ENCODE data around the gene NQO1. TPM values are rescaled to one million over a fixed set of nuclear protein-coding genes. Genes with fewer than 3 reads are reported as not detected.

NQO1 gene
- total and polyA plus RNA-seq, 9 of the 15 experiments (the other 6 are each of a cell fraction or from before 2014, with no cell fraction given), result 96.7 to 198 (median 122) TPM

GRCh38 chr16:69672315-69672997 is 53.9 kb downstream of the NQO1 start (continued):
- no peak for TF ChIP-seq ELF1 (tag; IDR thresholded peaks at IDR 0.05)
- TF ChIP-seq ZNF324 (CRISPR knock-in tag; IDR thresholded peaks at IDR 0.05), result no peak
- no peak for TF ChIP-seq ZBTB40 (IDR thresholded peaks at IDR 0.05)
- TF ChIP-seq ZBTB40 (CRISPR knock-in tag; IDR thresholded peaks at IDR 0.05), result no peak
- TF ChIP-seq ZNF518B (CRISPR knock-in tag; IDR thresholded peaks at IDR 0.05), result no peak
- TF ChIP-seq ASH1L (IDR thresholded peaks at IDR 0.05; ENCODE audit: borderline replicate concordance, low read depth, partially characterized antibody), result no peak

Data from K562 (cell line).